ENCODE data around the gene INTU.

INTU gene

GRCh38 chr4:127748957-127749356, 116.2 kb downstream of the INTU start:
- no peak for DNase-seq (ENCODE audit: low read depth)

- DNase-seq (ENCODE audit: low read depth) = no peak
These were observed 124.1 kb downstream of the INTU start for GRCh38 chr4:127756906-127757305.

DNA sequence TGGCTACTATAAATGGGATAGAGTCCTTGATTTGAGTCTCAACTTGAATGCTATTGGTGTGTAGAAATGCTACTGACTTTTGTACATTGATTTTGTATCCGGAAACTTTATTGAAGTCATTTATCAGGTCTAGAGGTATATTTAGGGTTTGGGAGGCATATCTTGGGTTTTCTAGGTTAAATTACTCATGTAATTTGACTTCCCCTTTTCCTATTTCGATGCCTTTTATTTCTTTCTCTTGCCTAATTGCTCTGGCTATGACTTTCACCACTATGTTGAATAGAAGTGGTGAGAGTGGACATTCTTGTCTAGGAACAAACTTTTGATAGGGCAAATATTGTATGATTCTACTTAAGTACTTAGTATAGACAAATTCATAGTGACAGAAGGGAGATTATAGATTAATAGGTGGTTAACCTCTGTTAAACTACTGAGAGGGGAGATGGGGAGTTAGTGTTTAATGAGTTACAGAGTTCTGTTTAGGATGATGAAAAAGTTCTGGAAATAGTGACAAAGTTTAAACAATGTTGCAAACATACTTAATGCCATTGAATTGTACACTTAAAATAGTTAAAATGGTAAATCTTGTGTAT, 126.6 kb downstream of the INTU start:
- no peak for DNase-seq (ENCODE audit: low read depth)

DNA sequence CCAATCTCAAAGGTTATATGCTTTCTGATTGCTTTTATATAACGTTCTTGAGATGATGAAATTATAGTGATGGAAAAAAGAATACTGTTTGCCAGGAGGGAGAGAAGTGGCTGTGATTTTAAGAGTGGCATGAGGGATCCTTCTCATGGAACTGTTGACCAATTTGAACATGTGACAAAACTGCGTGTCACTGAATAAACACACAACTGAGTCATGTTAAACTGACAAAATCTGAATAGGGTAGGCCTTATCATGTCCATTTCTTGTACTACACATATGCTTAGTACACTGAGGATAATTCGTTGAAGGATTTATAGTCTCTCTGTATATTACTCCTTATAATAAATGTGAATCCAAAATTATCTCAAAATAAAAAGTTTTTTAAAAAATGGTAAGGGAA, 127.1 kb downstream of the INTU start:
- no peak for DNase-seq (ENCODE audit: low read depth)

DNA sequence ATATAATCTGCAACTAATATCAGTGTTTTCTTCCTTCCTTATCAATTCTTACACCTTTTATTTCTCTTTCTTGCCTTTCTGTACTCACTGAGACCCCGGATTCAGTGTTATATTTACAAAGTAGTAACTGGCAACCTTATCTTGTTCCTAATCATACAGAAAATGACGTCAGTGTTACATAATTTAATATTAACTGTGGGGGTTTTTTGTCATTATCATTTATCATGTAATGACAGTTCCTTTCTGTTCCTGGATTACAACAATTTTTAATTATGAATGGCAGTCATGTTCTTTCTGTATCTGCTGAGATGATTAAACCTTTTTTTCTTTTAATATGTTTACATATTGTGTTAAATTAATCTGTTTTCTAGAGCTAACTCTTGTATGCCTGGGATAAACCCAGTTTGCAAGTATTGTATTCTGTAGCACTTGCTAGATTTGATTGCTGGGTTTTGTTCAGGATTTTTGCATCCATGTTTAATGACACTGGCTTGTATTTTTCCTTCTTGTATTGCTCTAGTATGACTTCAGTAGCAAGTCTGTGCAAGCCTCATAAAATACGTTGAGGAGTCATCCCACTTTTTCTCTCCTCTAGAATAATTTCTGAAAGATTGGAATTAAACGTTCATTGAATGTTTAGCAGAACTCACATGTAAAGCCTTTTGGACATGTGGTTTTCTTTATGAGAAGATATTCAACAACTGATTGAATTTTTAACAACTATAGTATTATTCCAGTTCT, 138.9 kb downstream of the INTU start:
- DNase-seq (ENCODE audit: low read depth) = no peak

- no peak for DNase-seq (ENCODE audit: low read depth)
These were observed 140.3 kb downstream of the INTU start for GRCh38 chr4:127772769-127773671.

DNA sequence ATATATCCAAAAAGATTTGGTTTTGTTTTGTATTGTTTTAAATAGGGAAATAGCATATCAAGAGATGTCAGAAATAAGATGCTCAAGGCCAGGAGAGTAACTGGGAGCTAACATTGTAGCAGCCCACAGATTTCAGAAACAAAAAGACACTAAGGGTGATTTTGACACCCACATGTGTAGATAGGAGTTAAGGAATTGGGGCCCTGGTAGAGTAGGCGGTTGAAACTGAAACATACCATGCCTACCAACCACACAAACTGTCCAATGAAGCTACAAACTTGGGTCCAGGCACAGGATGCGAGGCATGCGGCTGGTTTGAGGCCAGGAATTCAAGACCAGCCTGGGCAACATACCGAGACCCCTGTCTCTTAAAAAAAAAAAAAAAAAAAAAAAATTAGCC, 143.1 kb downstream of the INTU start:
- no peak for DNase-seq (ENCODE audit: low read depth)

Data from GM04504 (cell line).